GM10248 (cell line): ENCODE measurements around the gene MGLL.

Source experiments
- CTCF ChIA-PET: fragments of 300-600 bp; sonication (Branson Sonifier 250); formaldehyde crosslinking; extraction: SDS; loops from one replicate; lab custom pipeline; 2021; ENCODE audit warnings: antibody characterized with exemption; lab: Yijun Ruan, JAX
- POLR2A ChIA-PET: fragments of 350-650 bp; sonication (Branson Sonifier 250); formaldehyde crosslinking; extraction: SDS; loops from one replicate; lab custom pipeline; 2020; ENCODE audit warnings: antibody characterized with exemption; lab: Yijun Ruan, JAX
- DNase-seq: peaks from one replicate; pipeline ENCODE4 v3.0.0; 2012; ENCODE audit errors: extremely low spot score
- TF ChIP-seq, protein P1 (sequence below): IDR thresholded peaks from 2 replicates; pipeline ENCODE4 v1.5.1; 2012; ENCODE audit warnings: mild to moderate bottlenecking, low read depth; ENCODE audit errors: extremely low read depth, missing control alignments, control extremely low read depth

MGLL gene

DNA sequence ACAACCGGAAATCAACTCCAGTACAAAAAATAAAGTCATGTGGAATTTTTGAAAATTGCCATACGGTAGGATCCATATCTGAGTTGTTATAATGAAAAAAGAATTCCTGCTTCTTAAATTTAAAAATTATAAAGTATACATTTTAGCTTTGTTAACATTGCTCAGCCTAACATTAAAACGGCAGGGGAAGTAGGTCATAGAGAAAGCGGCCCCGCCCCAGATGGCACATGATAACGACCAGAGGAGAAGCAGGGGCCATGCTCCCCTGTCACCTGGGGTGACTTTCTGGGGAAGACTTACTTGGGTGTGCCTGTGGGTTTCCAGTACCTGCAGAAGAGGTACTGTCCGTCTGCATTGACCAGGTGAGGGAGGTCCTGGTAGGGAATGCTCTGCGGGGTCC, 921 bp downstream of the MGLL start:
- CTCF ChIA-PET = interaction anchor here (1.2 to 4.4 kb wide), 7 partner anchors 10 to 89 kb away, joined by 3 to 42 read pairs (median 4); no protein-coding TSS in a partner anchor
- peak; percentile 64 for DNase-seq
- TF ChIP-seq, protein P1, sequence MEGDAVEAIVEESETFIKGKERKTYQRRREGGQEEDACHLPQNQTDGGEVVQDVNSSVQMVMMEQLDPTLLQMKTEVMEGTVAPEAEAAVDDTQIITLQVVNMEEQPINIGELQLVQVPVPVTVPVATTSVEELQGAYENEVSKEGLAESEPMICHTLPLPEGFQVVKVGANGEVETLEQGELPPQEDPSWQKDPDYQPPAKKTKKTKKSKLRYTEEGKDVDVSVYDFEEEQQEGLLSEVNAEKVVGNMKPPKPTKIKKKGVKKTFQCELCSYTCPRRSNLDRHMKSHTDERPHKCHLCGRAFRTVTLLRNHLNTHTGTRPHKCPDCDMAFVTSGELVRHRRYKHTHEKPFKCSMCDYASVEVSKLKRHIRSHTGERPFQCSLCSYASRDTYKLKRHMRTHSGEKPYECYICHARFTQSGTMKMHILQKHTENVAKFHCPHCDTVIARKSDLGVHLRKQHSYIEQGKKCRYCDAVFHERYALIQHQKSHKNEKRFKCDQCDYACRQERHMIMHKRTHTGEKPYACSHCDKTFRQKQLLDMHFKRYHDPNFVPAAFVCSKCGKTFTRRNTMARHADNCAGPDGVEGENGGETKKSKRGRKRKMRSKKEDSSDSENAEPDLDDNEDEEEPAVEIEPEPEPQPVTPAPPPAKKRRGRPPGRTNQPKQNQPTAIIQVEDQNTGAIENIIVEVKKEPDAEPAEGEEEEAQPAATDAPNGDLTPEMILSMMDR = no peak
- POLR2A ChIA-PET = no interaction called here

DNA sequence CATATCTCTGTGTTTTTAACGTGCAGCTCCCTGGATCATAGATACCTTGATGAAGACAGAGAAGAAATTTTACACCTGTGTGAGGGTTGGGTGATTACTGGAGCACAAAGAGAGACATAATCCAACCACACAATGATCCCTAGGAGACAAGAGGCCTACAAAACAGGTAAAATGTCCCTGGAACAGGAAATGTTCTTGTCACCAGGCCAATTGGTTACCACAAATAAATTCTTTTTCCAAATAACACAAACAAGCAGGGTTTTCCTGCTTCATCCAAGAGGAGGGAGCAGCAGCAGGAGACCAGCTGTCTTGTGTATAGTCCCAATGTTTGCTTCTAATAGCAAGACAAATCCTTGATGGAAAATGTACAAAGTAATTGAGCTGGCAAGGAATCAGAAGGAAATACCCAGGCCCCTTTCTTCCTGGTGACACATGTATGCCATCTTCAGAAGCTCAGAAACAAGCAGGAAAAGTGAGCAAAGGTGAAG, 1.4 kb downstream of the MGLL start:
- no peak for DNase-seq
- CTCF ChIA-PET = interaction anchor here (0.7 to 4.4 kb wide), 6 partner anchors 10 to 67 kb away, joined by 3 to 42 read pairs (median 4); no protein-coding TSS in a partner anchor
- TF ChIP-seq, protein P1 = no peak
- POLR2A ChIA-PET = no interaction called here

DNA sequence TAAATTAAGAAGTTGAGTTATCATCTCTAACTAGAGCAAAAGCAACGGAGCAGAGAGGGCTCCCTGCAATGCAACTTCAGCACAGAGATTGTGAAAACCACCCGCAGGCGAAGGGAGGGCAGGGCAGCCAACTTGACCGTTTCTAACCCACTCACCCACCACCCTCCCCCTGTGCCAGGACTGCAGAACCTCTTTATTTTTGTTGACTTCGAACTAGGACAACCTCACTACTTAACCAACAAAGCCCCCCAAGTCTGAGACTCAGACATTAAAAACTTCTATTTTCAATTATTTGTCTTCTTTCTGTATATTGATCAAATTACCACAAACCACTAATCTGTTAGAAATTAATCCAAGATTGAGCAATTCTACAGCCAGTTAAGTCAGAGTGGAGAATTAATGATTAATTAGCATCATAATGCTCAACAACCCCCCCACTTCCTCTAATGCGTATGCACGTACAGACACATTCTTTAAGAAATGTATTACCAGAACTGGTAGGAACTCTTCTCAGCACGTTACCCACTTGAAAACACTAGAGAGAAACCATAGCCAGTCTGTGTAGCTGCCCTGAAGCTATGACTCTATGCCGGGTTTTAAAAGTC, 2.0 kb downstream of the MGLL start:
- no peak for DNase-seq
- POLR2A ChIA-PET = no interaction called here
- TF ChIP-seq, protein P1 = no peak
- CTCF ChIA-PET = interaction anchor here (0.7 to 1.4 kb wide), 4 partner anchors 9 to 38 kb away, joined by 3 to 5 read pairs (median 4); no protein-coding TSS in a partner anchor

DNA sequence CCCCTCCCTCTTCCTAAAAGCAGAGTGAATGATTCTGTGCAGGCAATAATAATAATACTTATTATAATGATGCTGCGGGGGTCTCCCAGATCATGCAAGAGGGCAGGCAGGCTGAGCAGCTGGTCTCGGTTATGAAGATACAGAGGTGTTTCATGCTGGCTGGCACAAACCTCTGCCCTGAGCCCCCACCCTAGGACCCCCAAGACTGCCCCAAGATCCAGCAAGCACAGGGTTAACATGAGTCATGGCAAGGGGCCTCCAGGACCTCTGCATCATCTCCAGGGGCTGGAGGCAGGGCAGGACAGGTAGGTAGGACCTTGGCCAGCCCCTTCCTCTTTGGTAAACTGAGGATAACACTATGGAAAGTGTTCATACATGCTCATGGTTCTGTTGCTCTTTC, 2.7 kb downstream of the MGLL start:
- CTCF ChIA-PET = no interaction called here
- TF ChIP-seq, protein P1 = no peak
- DNase-seq = no peak
- POLR2A ChIA-PET = no interaction called here

DNA sequence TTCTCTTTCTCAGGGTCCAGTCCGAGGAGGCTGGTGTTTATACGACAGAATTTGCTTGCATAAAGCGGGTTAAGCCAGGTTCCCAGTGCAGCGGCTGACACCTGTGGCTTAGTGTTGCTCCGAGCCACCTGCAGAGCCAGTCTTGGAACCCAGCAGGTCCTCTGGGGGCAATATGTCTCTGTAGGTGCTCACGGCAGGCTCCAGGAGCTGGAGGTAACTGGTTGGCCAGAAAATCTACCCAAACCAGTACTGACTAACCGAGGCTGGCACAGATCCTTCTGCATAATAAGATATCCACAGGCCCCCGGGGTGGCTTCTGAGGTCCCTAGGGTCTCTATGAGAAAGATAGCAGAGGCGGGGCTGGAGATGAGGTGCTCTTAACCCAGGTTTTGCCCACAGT, 3.2 kb downstream of the MGLL start:
- ChIA-PET CTCF (no interaction called here), POLR2A (no interaction called here)
- no peak for DNase-seq
- TF ChIP-seq, protein P1 = no peak

DNA sequence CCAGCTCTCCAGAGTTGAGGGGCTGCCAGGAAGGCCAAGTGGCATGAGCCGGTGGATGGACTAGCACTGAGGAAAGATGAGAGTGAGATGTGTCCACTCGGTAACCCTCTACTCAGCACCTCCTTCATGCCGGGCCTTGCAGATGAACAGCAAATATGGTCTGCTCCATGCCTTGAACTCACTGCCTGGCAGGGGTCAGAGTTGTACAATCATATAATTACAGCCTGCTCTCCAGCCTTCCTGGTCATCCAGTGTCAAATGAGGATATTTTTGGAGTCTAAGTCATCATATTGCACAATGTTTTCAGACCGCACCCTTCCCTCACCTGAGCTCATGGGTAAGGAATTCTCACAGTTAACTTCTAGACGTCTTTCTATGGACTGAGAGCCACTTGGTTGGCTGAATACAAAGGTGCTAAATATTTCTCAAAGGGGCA, 4.9 kb downstream of the MGLL start:
- ChIA-PET POLR2A (interaction anchor here (0.7 kb wide), 1 partner anchor 26 kb away, joined by 3 read pairs; no protein-coding TSS in a partner anchor), CTCF (interaction anchor here (1.0 to 1.4 kb wide), 2 partner anchors 17 to 48 kb away, joined by 3 read pairs; no protein-coding TSS in a partner anchor)
- no peak for DNase-seq
- TF ChIP-seq, protein P1 = no peak
